Gastroesophageal sphincter (tissue), 3 donors: Measurements from ENCODE around the gene SPRN.

Experiments
- CTCF ChIP-seq, 4 experiments: fragments of 200-600 bp in 2 of 4; fragments of 450-650 bp in 2 of 4; sonication (generic) in 1 of 4; IDR thresholded peaks; one replicate each; pipeline ENCODE4 v1.5.1; 2017 to 2019; ENCODE audit warnings: antibody characterized with exemption in 4 of 4, mild to moderate bottlenecking in 2 of 4, moderate library complexity in 2 of 4
- POLR2A ChIP-seq, 2 donors: fragments of 450-650 bp; IDR thresholded peaks; one replicate each; pipeline ENCODE4 v1.6.1; 2017; ENCODE audit warnings: antibody characterized with exemption in 2 of 2, mild to moderate bottlenecking in 2 of 2, moderate library complexity in 1 of 2

- TF ChIP-seq CTCF (IDR thresholded peaks at IDR 0.05), result no peak
- TF ChIP-seq POLR2A (IDR thresholded peaks at IDR 0.05), result no peak
Observed at GRCh38 chr10:133401981-133402725, 22.3 kb downstream of the SPRN start.
